Esophagus muscularis mucosa (tissue), 4 donors: ENCODE results near the gene PCDHGC3. TPM values are rescaled to one million over a fixed set of nuclear protein-coding genes. Genes with fewer than 3 reads are reported as not detected.

Experiments used
- DNase-seq: peaks from one replicate; pipeline ENCODE4 v3.0.0-alpha.2; 2017; ENCODE audit errors: extremely low spot score
- H3K27ac ChIP-seq, 4 donors: fragments of 200-600 bp; sonication (generic); replicated peaks in 1 of 4; 1 replicate in 3 of 4; 2 replicates in 1 of 4; pipeline ENCODE4 v1.5.1; 2016 to 2019; ENCODE audit warnings: mild to moderate bottlenecking in 1 of 4
- H3K27me3 ChIP-seq, 4 donors: fragments of 200-600 bp; sonication (generic); one replicate each; pipeline versions ENCODE4 v1.5.1 to v1.6.0; 2016 to 2019
- H3K36me3 ChIP-seq, 4 donors: fragments of 200-600 bp; sonication (generic); one replicate each; pipeline ENCODE4 v1.5.1; 2016 to 2019
- H3K4me1 ChIP-seq, 4 donors: fragments of 200-600 bp; sonication (generic); one replicate each; pipeline ENCODE4 v1.5.1; 2016 to 2019
- H3K4me3 ChIP-seq, 4 donors: fragments of 200-600 bp; sonication (generic); 1 replicate in 2 of 4; 2 replicates in 2 of 4; pipeline ENCODE4 v1.5.1; 2016 to 2019; ENCODE audit warnings: mild to moderate bottlenecking in 4 of 4, moderate library complexity in 1 of 4
- H3K9me3 ChIP-seq, 4 donors: fragments of 200-600 bp; sonication (generic); 1 replicate in 3 of 4; 2 replicates in 1 of 4; pipeline ENCODE4 v1.5.1; 2016 to 2019
- EP300 ChIP-seq: sonication (generic); formaldehyde crosslinking; IDR thresholded peaks from one replicate; pipeline ENCODE4 v1.6.1; 2017; ENCODE audit warnings: antibody characterized with exemption
- POLR2A ChIP-seq: fragments of 450-650 bp; IDR thresholded peaks from one replicate; pipeline ENCODE4 v1.6.1; 2017; ENCODE audit warnings: antibody characterized with exemption, moderate library complexity, mild to moderate bottlenecking, low read depth
- POLR2AphosphoS5 ChIP-seq, 2 donors: sonication (generic); formaldehyde crosslinking; IDR thresholded peaks; one replicate each; pipeline ENCODE4 v1.6.1; 2017; ENCODE audit warnings: antibody characterized with exemption in 2 of 2
- WGBS: methylation state at CpG from one replicate; pipeline ENCODE4 v1.1.5; 2018; 5-methylcytosine and 5-hydroxymethylcytosine counted together
- intact Hi-C: fragments of 100-400 bp; cut with DNase I; formaldehyde crosslinking; loops from one replicate; pipeline ENCODE4 v1.15.1; 2023
- total RNA-seq, 4 donors: library from RNA; depleted of rRNA; stranded (reverse); fragments of >200 nt; gene quantifications; one replicate each; pipeline versions ENCODE4 v1.1.0 to v1.2.1, GENCODE V29; 2016
- TF ChIP-seq, protein P1 (sequence below), 3 experiments: fragments of 200-600 bp in 2 of 3; fragments of 450-650 bp in 1 of 3; sonication (generic) in 2 of 3; IDR thresholded peaks; one replicate each; pipeline ENCODE4 v1.5.1; 2017 to 2019; ENCODE audit warnings: antibody characterized with exemption in 3 of 3, mild to moderate bottlenecking in 2 of 3, moderate library complexity in 1 of 3

Gene PCDHGC3
- total RNA-seq, 4 donors from 2014 or later = 56.5 to 81.1 (median 65.5) TPM

DNA sequence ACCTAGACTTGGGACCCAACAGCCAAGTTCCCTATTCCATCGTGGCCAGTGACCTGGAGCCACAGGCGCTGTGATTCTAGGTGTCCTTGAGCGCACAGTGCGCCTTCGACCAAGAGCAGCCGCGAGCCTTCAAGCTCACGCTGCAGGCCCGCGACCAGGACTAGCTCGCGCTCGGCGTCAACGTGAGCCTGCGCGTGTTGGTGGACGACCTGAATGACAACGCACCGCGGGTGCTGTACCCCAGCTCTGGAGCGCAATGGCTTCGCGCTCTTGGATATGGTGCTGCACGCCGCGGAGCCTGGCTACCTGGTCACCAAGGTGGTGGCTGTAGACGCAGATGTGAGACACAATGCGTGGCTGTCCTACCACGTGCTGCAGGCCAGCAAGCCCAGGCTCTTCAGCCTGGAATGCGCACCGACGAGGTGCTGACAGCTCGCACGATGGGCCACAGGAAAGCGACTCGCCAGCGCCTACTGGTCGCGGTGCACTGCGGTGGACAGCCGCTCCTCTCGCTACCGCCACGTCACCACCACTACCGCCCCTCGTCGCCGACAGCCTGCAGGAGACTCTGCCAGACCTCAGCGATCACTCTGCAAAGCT lies 34.1 kb upstream of the PCDHGC3 start:
- TF ChIP-seq POLR2AphosphoS5 (IDR thresholded peaks at IDR 0.05) = no peak
- TF ChIP-seq EP300 = no peak
- TF ChIP-seq, protein P1, sequence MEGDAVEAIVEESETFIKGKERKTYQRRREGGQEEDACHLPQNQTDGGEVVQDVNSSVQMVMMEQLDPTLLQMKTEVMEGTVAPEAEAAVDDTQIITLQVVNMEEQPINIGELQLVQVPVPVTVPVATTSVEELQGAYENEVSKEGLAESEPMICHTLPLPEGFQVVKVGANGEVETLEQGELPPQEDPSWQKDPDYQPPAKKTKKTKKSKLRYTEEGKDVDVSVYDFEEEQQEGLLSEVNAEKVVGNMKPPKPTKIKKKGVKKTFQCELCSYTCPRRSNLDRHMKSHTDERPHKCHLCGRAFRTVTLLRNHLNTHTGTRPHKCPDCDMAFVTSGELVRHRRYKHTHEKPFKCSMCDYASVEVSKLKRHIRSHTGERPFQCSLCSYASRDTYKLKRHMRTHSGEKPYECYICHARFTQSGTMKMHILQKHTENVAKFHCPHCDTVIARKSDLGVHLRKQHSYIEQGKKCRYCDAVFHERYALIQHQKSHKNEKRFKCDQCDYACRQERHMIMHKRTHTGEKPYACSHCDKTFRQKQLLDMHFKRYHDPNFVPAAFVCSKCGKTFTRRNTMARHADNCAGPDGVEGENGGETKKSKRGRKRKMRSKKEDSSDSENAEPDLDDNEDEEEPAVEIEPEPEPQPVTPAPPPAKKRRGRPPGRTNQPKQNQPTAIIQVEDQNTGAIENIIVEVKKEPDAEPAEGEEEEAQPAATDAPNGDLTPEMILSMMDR (IDR thresholded peaks at IDR 0.05) = no peak
- no peak for TF ChIP-seq POLR2A
- peaks cover 0 to 4% (median 0%) of the 10 kb centered on the region in 4 donors for H3K36me3 ChIP-seq
- WGBS = 59% methylated on average over 27 of the region's 50 CpGs
- H3K4me3 ChIP-seq = no peak overlapping the region
- peaks cover 0 to 79% (median 65%) of the 10 kb centered on the region in 4 donors for H3K9me3 ChIP-seq
- no peak overlapping the region for H3K27ac ChIP-seq
- intact Hi-C loops = no loop called here
- H3K4me1 ChIP-seq = peaks cover 0 to 4% (median 0%) of the 10 kb centered on the region in 4 donors
- H3K27me3 ChIP-seq = no peaks in the 10 kb centered on the region
- no peak for DNase-seq

DNA sequence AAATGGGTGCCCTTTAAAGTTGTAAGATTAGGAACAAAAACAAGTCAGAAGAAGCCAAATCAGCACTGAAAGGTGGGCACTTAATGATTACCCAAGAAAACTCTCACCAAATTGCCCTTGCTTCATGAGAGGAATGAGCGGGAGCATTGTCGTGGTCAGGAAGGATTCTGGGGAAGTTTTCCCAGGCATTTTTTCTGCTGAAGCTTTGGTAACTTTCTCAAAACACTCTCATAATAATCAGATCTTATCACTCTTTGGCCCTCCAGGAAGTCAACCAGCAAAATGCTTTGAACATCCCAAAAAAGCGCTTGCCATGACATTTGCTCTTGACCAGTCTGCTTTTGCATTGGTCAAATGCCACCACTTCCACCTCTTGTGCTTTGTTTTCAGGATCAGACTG lies 10.4 kb upstream of the PCDHGC3 start:
- no peak for DNase-seq
- Histone ChIP-seq H3K36me3 (peaks cover 0 to 8% (median 0%) of the 10 kb centered on the region in 4 donors), H3K4me1 (no peaks in the 10 kb centered on the region), H3K4me3 (no peak overlapping the region), H3K27me3 (no peaks in the 10 kb centered on the region), H3K27ac (no peak overlapping the region), H3K9me3 (no peaks in the 10 kb centered on the region)
- intact Hi-C loops = no loop called here
- TF ChIP-seq POLR2AphosphoS5 (IDR thresholded peaks at IDR 0.05) = no peak
- no peak for TF ChIP-seq EP300
- WGBS = 94% methylated on average over 3 of the region's 3 CpGs

DNA sequence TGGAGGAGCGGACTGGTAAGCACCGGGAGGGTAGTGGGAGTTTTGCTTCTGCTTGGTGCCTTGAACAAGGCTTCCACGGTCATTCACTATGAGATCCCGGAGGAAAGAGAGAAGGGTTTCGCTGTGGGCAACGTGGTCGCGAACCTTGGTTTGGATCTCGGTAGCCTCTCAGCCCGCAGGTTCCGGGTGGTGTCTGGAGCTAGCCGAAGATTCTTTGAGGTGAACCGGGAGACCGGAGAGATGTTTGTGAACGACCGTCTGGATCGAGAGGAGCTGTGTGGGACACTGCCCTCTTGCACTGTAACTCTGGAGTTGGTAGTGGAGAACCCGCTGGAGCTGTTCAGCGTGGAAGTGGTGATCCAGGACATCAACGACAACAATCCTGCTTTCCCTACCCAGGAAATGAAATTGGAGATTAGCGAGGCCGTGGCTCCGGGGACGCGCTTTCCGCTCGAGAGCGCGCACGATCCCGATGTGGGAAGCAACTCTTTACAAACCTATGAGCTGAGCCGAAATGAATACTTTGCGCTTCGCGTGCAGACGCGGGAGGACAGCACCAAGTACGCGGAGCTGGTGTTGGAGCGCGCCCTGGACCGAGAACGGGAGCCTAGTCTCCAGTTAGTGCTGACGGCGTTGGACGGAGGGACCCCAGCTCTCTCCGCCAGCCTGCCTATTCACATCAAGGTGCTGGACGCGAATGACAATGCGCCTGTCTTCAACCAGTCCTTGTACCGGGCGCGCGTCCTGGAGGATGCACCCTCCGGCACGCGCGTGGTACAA lies 556 bp downstream of the PCDHGC3 start:
- WGBS = 0% methylated on average over 28 of the region's 58 CpGs
- H3K27ac ChIP-seq = peak overlapping the region; percentile 84 to 93 (median 89)
- no peak for TF ChIP-seq POLR2A
- TF ChIP-seq, protein P1 (IDR thresholded peaks at IDR 0.05) = no peak
- TF ChIP-seq POLR2AphosphoS5 (IDR thresholded peaks at IDR 0.05) = peak; percentile 23 to 41
- no peak for TF ChIP-seq EP300
- H3K36me3 ChIP-seq = peaks cover 0 to 6% (median 0%) of the 10 kb centered on the region in 4 donors
- DNase-seq = no peak
- H3K27me3 ChIP-seq = no peaks in the 10 kb centered on the region
- H3K4me1 ChIP-seq = peaks cover 39 to 55% (median 54%) of the 10 kb centered on the region in 4 donors
- H3K4me3 ChIP-seq = peak overlapping the region; percentile 64 to 75 (median 68)
- H3K9me3 ChIP-seq = no peaks in the 10 kb centered on the region
- intact Hi-C loops = loop anchor here (2.0 to 5.0 kb wide), 2 partner anchors 38 to 81 kb away; no protein-coding TSS in a partner anchor

DNA sequence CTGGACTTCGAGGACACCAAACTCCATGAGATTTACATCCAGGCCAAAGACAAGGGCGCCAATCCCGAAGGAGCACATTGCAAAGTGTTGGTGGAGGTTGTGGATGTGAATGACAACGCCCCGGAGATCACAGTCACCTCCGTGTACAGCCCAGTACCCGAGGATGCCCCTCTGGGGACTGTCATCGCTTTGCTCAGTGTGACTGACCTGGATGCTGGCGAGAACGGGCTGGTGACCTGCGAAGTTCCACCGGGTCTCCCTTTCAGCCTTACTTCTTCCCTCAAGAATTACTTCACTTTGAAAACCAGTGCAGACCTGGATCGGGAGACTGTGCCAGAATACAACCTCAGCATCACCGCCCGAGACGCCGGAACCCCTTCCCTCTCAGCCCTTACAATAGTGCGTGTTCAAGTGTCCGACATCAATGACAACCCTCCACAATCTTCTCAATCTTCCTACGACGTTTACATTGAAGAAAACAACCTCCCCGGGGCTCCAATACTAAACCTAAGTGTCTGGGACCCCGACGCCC lies 1.3 kb downstream of the PCDHGC3 start:
- peak overlapping the region; percentile 64 to 75 (median 68) for H3K4me3 ChIP-seq
- peaks cover 39 to 63% (median 60%) of the 10 kb centered on the region in 4 donors for H3K4me1 ChIP-seq
- no peaks in the 10 kb centered on the region for H3K9me3 ChIP-seq
- no peaks in the 10 kb centered on the region for H3K27me3 ChIP-seq
- peaks cover 0 to 6% (median 0%) of the 10 kb centered on the region in 4 donors for H3K36me3 ChIP-seq
- no peak for TF ChIP-seq POLR2AphosphoS5 (IDR thresholded peaks at IDR 0.05)
- TF ChIP-seq EP300 = no peak
- TF ChIP-seq POLR2A = no peak
- TF ChIP-seq, protein P1 (IDR thresholded peaks at IDR 0.05) = no peak
- DNase-seq = no peak
- peak overlapping the region; percentile 84 to 93 (median 89) for H3K27ac ChIP-seq
- 45% methylated on average over 17 of the region's 24 CpGs for WGBS
- intact Hi-C loops = loop anchor here (2.0 to 5.0 kb wide), 2 partner anchors 38 to 80 kb away; no protein-coding TSS in a partner anchor

DNA sequence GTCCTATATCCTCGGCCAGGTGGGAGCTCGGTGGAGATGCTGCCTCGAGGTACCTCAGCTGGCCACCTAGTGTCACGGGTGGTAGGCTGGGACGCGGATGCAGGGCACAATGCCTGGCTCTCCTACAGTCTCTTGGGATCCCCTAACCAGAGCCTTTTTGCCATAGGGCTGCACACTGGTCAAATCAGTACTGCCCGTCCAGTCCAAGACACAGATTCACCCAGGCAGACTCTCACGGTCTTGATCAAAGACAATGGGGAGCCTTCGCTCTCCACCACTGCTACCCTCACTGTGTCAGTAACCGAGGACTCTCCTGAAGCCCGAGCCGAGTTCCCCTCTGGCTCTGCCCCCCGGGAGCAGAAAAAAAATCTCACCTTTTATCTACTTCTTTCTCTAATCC lies 2.0 kb downstream of the PCDHGC3 start:
- Histone ChIP-seq H3K36me3 (peaks cover 0 to 6% (median 0%) of the 10 kb centered on the region in 4 donors), H3K27me3 (no peaks in the 10 kb centered on the region), H3K9me3 (no peaks in the 10 kb centered on the region), H3K4me1 (peaks cover 39 to 70% (median 66%) of the 10 kb centered on the region in 4 donors), H3K4me3 (peak overlapping the region; percentile 64 to 75 (median 68)), H3K27ac (peak overlapping the region in 2 of 4 donors; percentile 88 to 90)
- WGBS = 58% methylated on average over 13 of the region's 13 CpGs
- TF ChIP-seq, protein P1 (IDR thresholded peaks at IDR 0.05) = no peak
- no peak for TF ChIP-seq POLR2AphosphoS5 (IDR thresholded peaks at IDR 0.05)
- TF ChIP-seq EP300 = no peak
- no peak for TF ChIP-seq POLR2A
- DNase-seq = no peak
- intact Hi-C loops = loop anchor here (2.0 to 5.0 kb wide), 2 partner anchors 37 to 79 kb away; no protein-coding TSS in a partner anchor
